OCI-LY1 (cell line): ENCODE measurements around the gene MCM10.

Source experiments
- CTCF ChIP-seq: fragments of 200-600 bp; sonication (generic), shearing (Covaris generic); IDR thresholded peaks from 2 replicates; pipeline ENCODE4 v1.5.1; 2017; ENCODE audit warnings: mild to moderate bottlenecking, antibody characterized with exemption, low read length, moderate library complexity, mixed read lengths
- EZH2 ChIP-seq: fragments of 200-600 bp; sonication (generic), shearing (Covaris generic); IDR thresholded peaks from 2 replicates; pipeline ENCODE4 v1.8.0; 2017; ENCODE audit warnings: borderline replicate concordance, mixed run types, mild to moderate bottlenecking, antibody characterized with exemption, low read length, moderate library complexity, mixed read lengths

GRCh38 chr10:13165177-13165576 lies 3.8 kb downstream of the MCM10 start:
- no peak for TF ChIP-seq CTCF
- no peak for TF ChIP-seq EZH2
